Mucosa of rectum (tissue), 2 donors: ENCODE measurements around the gene DENND1A.

Source experiments
- H3K27ac ChIP-seq, 2 donors: one replicate each; pipeline ENCODE4 v1.7.0; 2013; ENCODE audit warnings: inconsistent platforms in 2 of 2, low read depth in 2 of 2, low read length in 2 of 2
- H3K27me3 ChIP-seq, 2 donors: one replicate each; pipeline ENCODE4 v1.7.0; 2013; ENCODE audit warnings: low read length in 2 of 2; ENCODE audit not compliant: control insufficient read depth in 2 of 2, insufficient read depth in 2 of 2
- H3K36me3 ChIP-seq, 2 donors: one replicate each; pipeline ENCODE4 v1.7.0; 2013; ENCODE audit warnings: low read length in 2 of 2; ENCODE audit not compliant: control insufficient read depth in 2 of 2, insufficient read depth in 2 of 2
- H3K4me1 ChIP-seq, 2 donors: one replicate each; pipeline ENCODE4 v1.7.0; 2013; ENCODE audit warnings: low read length in 2 of 2, mild to moderate bottlenecking in 1 of 2; ENCODE audit not compliant: control insufficient read depth in 2 of 2, insufficient read depth in 2 of 2
- H3K4me3 ChIP-seq, 2 donors: one replicate each; pipeline ENCODE4 v1.7.0; 2013; ENCODE audit warnings: low read length in 2 of 2
- H3K9ac ChIP-seq, 2 donors: one replicate each; pipeline ENCODE4 v1.7.0; 2013; ENCODE audit warnings: low read length in 2 of 2, low read depth in 1 of 2, mild to moderate bottlenecking in 1 of 2
- H3K9me3 ChIP-seq, 2 donors: one replicate each; pipeline ENCODE4 v1.7.0; 2013; ENCODE audit warnings: low read length in 2 of 2; ENCODE audit not compliant: control insufficient read depth in 2 of 2
- donor health status: healthy.
- donor health status: Normal muscosa, but diverticular disease.

The DENND1A gene

DNA sequence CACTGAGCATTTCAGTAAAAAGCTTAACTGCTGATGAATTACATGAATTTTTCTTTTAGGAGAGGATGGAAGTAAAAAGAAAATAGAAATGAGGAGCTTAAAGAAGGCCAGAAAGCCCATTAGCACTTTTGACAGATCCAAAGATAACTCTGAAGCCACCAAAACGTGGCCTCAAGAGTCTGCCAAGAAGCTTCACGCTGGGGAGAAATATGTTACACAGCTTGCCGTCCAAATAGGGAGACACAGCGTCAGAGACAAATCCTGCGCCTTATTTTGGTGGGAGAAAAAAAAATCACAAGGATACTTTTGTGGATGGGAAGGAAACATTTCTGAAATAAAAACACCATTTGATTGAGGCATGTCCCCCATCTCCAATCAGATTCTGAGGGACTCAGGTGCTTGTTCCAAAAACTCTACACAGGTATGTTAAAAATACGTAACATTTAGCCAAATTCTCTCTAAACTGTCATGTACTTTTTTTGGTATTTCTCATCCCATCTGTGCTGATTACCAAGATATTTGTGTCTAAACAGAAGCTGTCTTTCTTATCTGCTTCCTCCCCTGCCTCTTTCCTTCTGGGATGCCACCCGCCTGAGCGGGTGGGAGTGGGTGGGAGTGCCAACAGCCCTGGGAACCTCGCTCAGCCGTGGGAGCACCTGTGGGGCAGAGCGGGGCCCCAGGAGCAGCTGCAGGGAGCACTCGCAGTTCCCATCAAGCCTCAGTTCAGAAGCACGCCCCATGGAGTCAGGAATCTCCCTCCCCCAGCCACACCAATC lies 275.5 kb downstream of the DENND1A start:
- H3K4me1 ChIP-seq = peaks cover 2 to 4% of the 10 kb centered on the region in 2 donors
- H3K9ac ChIP-seq = no peak overlapping the region
- no peak overlapping the region for H3K4me3 ChIP-seq
- H3K27ac ChIP-seq = no peak overlapping the region
- H3K9me3 ChIP-seq = no peaks in the 10 kb centered on the region
- no peaks in the 10 kb centered on the region for H3K36me3 ChIP-seq
- H3K27me3 ChIP-seq = no peaks in the 10 kb centered on the region

DNA sequence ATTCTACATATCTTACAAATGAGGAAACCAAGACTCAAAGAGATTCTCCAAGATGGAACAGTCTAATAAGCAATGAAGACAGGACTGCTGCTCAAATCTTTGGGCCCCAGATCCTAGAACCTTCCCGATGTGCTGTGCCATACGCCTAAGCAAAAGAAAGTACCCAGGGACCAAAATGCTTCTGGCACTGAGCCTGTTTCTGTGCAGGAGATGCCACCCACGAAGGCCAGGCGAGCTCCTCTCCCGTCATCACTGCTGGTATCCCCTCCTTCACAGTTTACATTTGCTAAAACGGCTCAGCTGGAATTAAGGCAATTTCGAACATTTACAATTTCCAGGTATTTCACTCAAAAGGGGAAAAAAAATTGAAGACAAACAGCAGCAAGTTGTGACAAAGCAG lies 277.5 kb downstream of the DENND1A start:
- Histone ChIP-seq H3K27ac (no peak overlapping the region), H3K36me3 (no peaks in the 10 kb centered on the region), H3K4me1 (peaks cover 2 to 4% of the 10 kb centered on the region in 2 donors), H3K4me3 (no peak overlapping the region), H3K9me3 (no peaks in the 10 kb centered on the region), H3K27me3 (no peaks in the 10 kb centered on the region), H3K9ac (no peak overlapping the region)

DNA sequence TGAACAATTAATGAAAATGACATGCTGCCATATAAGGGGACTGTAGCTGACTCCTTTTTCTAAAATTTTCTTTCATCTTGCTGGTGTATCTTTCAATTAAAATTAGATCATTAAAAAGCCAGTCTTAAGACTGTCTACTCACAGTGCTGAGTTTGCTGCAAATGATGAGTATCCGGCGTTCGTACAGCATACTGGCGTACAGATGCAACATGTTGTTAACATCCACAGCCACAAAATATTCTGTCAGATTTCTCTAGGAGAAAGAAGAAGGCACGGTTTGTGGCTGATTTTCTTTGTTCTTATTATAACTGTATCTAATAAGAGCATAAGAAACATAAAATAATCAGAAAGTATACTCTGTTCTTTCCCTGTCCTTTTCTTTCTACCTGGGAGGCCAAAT lies 278.1 kb downstream of the DENND1A start:
- no peaks in the 10 kb centered on the region for H3K36me3 ChIP-seq
- H3K4me3 ChIP-seq = no peak overlapping the region
- H3K4me1 ChIP-seq = peaks cover 2 to 4% of the 10 kb centered on the region in 2 donors
- H3K27me3 ChIP-seq = no peaks in the 10 kb centered on the region
- H3K9ac ChIP-seq = no peak overlapping the region
- no peaks in the 10 kb centered on the region for H3K9me3 ChIP-seq
- H3K27ac ChIP-seq = no peak overlapping the region

DNA sequence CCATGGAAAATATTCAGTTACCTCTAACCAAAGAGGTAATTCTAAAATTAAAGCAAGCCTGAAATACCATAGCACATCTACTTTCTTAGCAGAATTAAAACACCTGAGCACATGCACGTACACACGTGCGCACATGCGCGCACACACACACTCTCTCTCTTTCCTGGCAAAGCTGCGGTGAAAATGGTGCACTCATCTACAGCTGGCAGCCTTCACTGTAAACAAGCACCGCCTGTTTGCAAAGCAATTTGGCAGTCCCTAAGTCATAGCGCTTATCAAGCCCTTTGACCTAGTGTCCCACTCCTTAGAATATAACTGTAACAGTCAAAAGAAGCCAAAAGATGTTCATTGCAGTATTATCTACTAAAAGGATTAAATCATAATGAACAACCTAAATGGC lies 278.7 kb downstream of the DENND1A start:
- H3K36me3 ChIP-seq = peaks cover 0 to 3% of the 10 kb centered on the region in 2 donors
- no peak overlapping the region for H3K4me3 ChIP-seq
- peaks cover 2 to 4% of the 10 kb centered on the region in 2 donors for H3K4me1 ChIP-seq
- H3K9me3 ChIP-seq = no peaks in the 10 kb centered on the region
- no peak overlapping the region for H3K9ac ChIP-seq
- H3K27me3 ChIP-seq = no peaks in the 10 kb centered on the region
- H3K27ac ChIP-seq = no peak overlapping the region

DNA sequence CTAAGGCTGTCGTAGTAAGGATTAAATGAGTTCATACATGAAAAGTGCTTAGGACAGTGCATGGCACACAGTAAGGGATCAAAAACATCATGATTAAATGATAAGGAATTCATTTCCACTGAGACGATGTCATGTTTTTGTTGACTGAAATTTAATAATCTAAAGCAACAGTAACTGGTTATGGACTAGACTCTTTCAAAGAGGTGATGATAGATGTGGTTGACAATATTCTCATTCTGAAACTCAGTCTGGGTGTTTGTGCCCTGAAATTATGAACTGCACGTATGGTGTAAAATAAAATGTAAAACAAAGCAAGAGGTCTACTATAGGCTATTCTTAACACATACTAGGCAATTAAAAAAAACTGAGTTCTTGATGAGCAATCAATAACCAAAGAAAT lies 280.0 kb downstream of the DENND1A start:
- no peaks in the 10 kb centered on the region for H3K27me3 ChIP-seq
- H3K36me3 ChIP-seq = peaks cover 0 to 3% of the 10 kb centered on the region in 2 donors
- no peak overlapping the region for H3K9ac ChIP-seq
- H3K9me3 ChIP-seq = no peaks in the 10 kb centered on the region
- peaks cover 4% of the 10 kb centered on the region in 2 donors for H3K4me1 ChIP-seq
- H3K4me3 ChIP-seq = no peak overlapping the region
- no peak overlapping the region for H3K27ac ChIP-seq

DNA sequence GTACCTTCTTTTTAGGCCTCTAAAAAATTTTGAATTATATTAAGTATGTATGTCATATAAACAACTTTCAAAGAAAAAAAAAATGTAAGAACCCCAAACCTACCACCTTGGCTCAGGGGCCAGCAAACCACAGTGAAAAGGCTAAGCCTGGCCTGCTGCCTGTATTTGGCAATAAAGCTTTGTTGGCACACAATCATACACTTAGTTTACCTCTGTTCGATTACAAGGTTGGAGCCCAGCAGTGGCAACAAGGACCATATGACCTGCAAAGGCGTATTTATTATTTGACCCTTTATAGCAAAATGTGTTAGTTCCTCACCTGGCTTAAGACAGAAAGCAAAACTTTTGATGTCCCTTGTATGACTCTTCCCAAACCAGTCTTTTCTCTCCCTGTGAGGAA lies 282.8 kb downstream of the DENND1A start:
- Histone ChIP-seq H3K4me1 (peaks cover 16 to 19% of the 10 kb centered on the region in 2 donors), H3K9me3 (no peaks in the 10 kb centered on the region), H3K4me3 (no peak overlapping the region), H3K27ac (no peak overlapping the region), H3K36me3 (peaks cover 0 to 3% of the 10 kb centered on the region in 2 donors), H3K9ac (no peak overlapping the region), H3K27me3 (no peaks in the 10 kb centered on the region)

DNA sequence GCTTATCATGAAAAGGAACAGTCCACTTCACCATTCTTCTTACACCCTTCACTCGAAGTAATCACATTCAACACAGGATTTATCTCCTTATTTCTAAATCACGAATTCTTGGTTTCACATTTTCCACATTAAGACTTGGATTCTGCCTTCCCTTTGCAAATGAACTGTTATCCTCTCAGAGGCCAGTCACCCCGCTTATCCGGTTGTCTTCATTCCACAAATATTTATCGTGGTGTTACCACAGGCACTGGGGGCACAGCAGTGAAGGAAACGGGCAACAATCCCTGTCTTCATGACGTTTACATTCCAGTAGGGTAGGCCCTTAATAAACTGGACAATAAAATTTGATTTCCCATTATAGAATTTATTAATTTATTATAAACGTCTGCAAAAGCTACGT lies 284.2 kb downstream of the DENND1A start:
- Histone ChIP-seq H3K36me3 (peaks cover 0 to 3% of the 10 kb centered on the region in 2 donors), H3K4me3 (no peak overlapping the region), H3K27me3 (no peaks in the 10 kb centered on the region), H3K27ac (no peak overlapping the region), H3K4me1 (peaks cover 16 to 17% of the 10 kb centered on the region in 2 donors), H3K9me3 (no peaks in the 10 kb centered on the region), H3K9ac (no peak overlapping the region)

DNA sequence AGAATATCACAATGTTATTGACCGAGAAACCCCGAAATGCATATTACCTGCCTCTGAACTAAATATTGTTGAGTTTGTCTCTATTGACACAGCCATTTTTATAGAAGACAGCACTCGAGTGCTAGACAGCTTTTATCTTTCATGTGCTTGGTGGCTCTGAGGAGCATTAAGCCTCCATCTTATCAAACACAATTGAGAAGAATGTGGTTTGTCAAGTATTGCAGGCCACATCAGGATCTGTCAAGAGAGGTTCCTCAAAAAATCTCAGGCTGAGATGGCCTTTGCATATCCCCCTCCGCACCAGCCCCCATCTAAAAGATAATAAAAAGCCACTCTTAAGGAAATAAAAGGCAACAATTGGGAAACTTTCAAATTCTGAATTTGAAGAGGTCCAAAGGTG lies 284.8 kb downstream of the DENND1A start:
- no peak overlapping the region for H3K4me3 ChIP-seq
- no peak overlapping the region for H3K9ac ChIP-seq
- H3K27ac ChIP-seq = no peak overlapping the region
- H3K4me1 ChIP-seq = peaks cover 16 to 17% of the 10 kb centered on the region in 2 donors
- H3K36me3 ChIP-seq = peaks cover 0 to 3% of the 10 kb centered on the region in 2 donors
- no peaks in the 10 kb centered on the region for H3K27me3 ChIP-seq
- no peaks in the 10 kb centered on the region for H3K9me3 ChIP-seq

DNA sequence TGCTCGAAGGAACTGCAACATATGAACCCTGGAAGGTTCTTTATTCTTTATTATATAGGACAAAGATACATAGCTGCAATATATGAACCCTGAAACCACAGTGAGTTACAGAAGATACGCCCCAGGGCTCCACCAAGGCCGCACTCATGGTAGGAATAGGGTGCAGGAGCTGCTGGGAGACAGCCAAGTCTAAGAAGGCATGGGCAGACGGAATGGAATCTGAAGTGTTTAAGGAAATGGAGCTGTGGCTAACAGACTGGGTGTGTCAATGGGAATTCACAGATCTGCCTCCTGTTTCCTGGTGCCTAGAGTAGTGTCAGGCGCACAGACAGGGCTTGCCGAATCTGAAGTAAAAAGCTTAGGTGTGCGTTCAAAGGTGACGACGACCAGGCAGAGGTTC lies 286.4 kb downstream of the DENND1A start:
- Histone ChIP-seq H3K27ac (peak overlapping the region; percentile 81 to 85), H3K9me3 (no peaks in the 10 kb centered on the region), H3K9ac (peak overlapping the region in 1 of 2 donors; percentile 23), H3K4me1 (peaks cover 16 to 17% of the 10 kb centered on the region in 2 donors), H3K27me3 (no peaks in the 10 kb centered on the region), H3K4me3 (peak overlapping the region in 1 of 2 donors; percentile 35), H3K36me3 (peaks cover 0 to 3% of the 10 kb centered on the region in 2 donors)

DNA sequence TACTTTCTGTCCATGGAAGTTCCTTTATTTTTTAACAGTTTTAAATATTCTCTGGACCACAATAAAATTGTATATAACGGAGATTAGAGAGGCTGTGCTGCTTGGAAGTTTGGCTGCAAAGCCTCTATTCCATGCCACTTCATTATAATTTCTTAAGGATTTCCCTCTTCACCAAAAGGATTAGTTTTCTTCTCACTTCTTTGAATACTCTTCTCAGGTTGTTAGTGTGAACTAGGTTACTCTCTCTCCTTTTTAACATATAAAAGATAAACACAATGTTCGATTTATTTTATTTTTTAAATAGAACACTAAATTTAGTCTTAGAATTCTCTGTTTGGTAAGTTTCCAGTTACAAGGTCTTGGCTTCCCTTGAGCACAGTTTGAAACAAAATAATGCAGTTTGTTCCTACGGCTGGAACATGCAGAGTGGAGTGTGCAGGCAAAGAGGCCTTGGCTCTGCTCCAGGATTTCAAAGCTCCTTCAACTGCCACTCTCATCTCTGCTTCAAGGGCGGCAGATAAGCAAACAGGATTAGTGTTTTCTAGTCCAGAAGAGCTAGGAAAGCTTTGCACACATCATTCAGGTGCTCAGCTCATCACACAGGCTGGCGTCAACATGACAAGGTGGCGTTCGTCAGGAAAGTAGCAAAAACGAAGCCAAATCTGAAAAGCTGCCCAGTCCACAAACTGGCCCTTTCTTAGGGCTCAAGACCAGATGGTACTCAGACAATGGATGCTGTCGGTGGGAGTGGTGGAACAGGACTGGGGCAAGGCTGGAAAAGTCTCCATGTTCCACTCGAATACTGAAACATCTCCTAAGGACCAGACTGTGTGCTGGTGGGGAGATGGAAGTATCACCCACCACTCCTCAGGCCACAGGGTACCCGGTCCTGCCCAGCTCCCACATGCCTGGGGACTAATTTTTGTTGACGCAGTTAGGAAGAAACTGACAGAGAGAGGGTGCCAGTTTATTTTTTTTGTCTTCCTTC lies 287.3 kb downstream of the DENND1A start:
- Histone ChIP-seq H3K9ac (no peak overlapping the region), H3K9me3 (no peaks in the 10 kb centered on the region), H3K4me1 (peaks cover 16 to 26% of the 10 kb centered on the region in 2 donors), H3K27me3 (no peaks in the 10 kb centered on the region), H3K27ac (peak overlapping the region; percentile 81 to 85), H3K4me3 (peak overlapping the region in 1 of 2 donors; percentile 35), H3K36me3 (peaks cover 0 to 3% of the 10 kb centered on the region in 2 donors)
